Measurements from ENCODE around the gene CDK5R1.

DNA sequence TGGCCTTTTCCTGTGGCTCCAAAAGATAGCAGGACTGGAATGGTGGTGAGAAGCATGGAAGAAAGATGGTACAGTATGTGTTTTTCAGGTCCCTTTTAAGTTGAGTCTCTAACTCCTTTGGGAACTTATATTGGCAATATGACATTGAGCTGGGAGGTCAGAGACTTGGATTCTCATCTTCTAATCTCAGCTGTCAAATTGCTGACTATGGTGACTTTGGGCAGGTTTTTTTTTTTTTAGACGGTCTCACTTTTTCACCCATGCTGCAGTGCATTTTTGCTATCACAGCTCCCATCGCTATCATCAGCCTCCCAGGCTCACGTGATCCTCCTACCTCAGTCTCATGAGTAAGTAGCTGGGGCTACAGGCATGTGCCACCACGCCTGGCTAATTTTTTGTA, 15.1 kb upstream of the CDK5R1 start:
- TF ChIP-seq, protein P1, sequence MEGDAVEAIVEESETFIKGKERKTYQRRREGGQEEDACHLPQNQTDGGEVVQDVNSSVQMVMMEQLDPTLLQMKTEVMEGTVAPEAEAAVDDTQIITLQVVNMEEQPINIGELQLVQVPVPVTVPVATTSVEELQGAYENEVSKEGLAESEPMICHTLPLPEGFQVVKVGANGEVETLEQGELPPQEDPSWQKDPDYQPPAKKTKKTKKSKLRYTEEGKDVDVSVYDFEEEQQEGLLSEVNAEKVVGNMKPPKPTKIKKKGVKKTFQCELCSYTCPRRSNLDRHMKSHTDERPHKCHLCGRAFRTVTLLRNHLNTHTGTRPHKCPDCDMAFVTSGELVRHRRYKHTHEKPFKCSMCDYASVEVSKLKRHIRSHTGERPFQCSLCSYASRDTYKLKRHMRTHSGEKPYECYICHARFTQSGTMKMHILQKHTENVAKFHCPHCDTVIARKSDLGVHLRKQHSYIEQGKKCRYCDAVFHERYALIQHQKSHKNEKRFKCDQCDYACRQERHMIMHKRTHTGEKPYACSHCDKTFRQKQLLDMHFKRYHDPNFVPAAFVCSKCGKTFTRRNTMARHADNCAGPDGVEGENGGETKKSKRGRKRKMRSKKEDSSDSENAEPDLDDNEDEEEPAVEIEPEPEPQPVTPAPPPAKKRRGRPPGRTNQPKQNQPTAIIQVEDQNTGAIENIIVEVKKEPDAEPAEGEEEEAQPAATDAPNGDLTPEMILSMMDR (IDR thresholded peaks at IDR 0.05) = no peak
- no peak for TF ChIP-seq POLR2A (IDR thresholded peaks at IDR 0.05)

Measured in body of pancreas (tissue), 4 donors.